T1000 (cell line): ENCODE measurements around the gene UNC93A.
"Not testable (repeated sequence)": the region's sequence is repeated elsewhere in the genome, so short reads cannot be mapped to it uniquely, and the experiment has no call there.

Experiments used
- DNase-seq: peaks from one replicate; lab custom pipeline; 2025; ENCODE audit warnings: mixed read lengths; lab: John Stamatoyannopoulos, UW

The UNC93A gene

GRCh38 chr6:167338541-167339117 lies 47.5 kb downstream of the UNC93A start:
- no peak for DNase-seq

GRCh38 chr6:167341038-167341583 lies 50.0 kb downstream of the UNC93A start:
- DNase-seq: no peak

- no peak for DNase-seq
Measured at GRCh38 chr6:167341665-167342655, 50.8 kb downstream of the UNC93A start.

GRCh38 chr6:167342879-167343610 lies 51.9 kb downstream of the UNC93A start:
- no peak for DNase-seq

GRCh38 chr6:167345348-167345747 lies 54.2 kb downstream of the UNC93A start:
- no peak for DNase-seq

- no peak for DNase-seq
Measured at GRCh38 chr6:167345960-167346359, 54.8 kb downstream of the UNC93A start.

GRCh38 chr6:167347226-167347625 lies 56.1 kb downstream of the UNC93A start:
- DNase-seq: no peak

- no peak for DNase-seq
Measured at GRCh38 chr6:167349631-167350274, 58.6 kb downstream of the UNC93A start.

GRCh38 chr6:167350275-167350696 lies 59.2 kb downstream of the UNC93A start:
- DNase-seq: no peak

GRCh38 chr6:167350731-167351655 lies 59.9 kb downstream of the UNC93A start:
- no peak for DNase-seq

- DNase-seq: no peak
Measured at GRCh38 chr6:167351656-167352345, 60.7 kb downstream of the UNC93A start.

GRCh38 chr6:167356874-167357273 lies 65.8 kb downstream of the UNC93A start:
- DNase-seq: no peak

- DNase-seq: not testable (repeated sequence)
Measured at GRCh38 chr6:167358394-167358793, 67.3 kb downstream of the UNC93A start.

GRCh38 chr6:167361170-167361569 lies 70.1 kb downstream of the UNC93A start:
- DNase-seq: not testable (repeated sequence)
